ENCODE results near the gene SGMS1.
"Not testable (repeated sequence)": the region's sequence is repeated elsewhere in the genome, so short reads cannot be mapped to it uniquely, and the experiment has no call there.

SGMS1 gene

GRCh38 chr10:50554376-50554994, 69.3 kb downstream of the SGMS1 start:
- DNase-seq = no peak

- peak; percentile 19 for DNase-seq
Measured at GRCh38 chr10:50552771-50553535, 70.8 kb downstream of the SGMS1 start.

GRCh38 chr10:50552308-50552707, 71.4 kb downstream of the SGMS1 start:
- no peak for DNase-seq

GRCh38 chr10:50551894-50552293, 71.9 kb downstream of the SGMS1 start:
- no peak for DNase-seq

- DNase-seq = no peak
Measured at GRCh38 chr10:50550291-50550839, 73.4 kb downstream of the SGMS1 start.

GRCh38 chr10:50549186-50549585, 74.6 kb downstream of the SGMS1 start:
- not testable (repeated sequence) for DNase-seq

- not testable (repeated sequence) for DNase-seq
Measured at GRCh38 chr10:50548481-50548880, 75.3 kb downstream of the SGMS1 start.

- not testable (repeated sequence) for DNase-seq
Measured at GRCh38 chr10:50546287-50546686, 77.5 kb downstream of the SGMS1 start.

GRCh38 chr10:50545846-50546245, 77.9 kb downstream of the SGMS1 start:
- DNase-seq = no peak

- DNase-seq = no peak
Measured at GRCh38 chr10:50544857-50545429, 78.8 kb downstream of the SGMS1 start.

GRCh38 chr10:50544095-50544856, 79.5 kb downstream of the SGMS1 start:
- no peak for DNase-seq

GRCh38 chr10:50542871-50543270, 80.9 kb downstream of the SGMS1 start:
- no peak for DNase-seq

GRCh38 chr10:50541921-50542320, 81.8 kb downstream of the SGMS1 start:
- DNase-seq = no peak

- DNase-seq = no peak
Measured at GRCh38 chr10:50541317-50541716, 82.4 kb downstream of the SGMS1 start.

- no peak for DNase-seq
Measured at GRCh38 chr10:50540826-50541122, 83.0 kb downstream of the SGMS1 start.

GRCh38 chr10:50540069-50540825, 83.5 kb downstream of the SGMS1 start:
- no peak for DNase-seq

- DNase-seq = no peak
Measured at GRCh38 chr10:50538555-50539398, 85.0 kb downstream of the SGMS1 start.

- no peak for DNase-seq
Measured at GRCh38 chr10:50536617-50537240, 87.0 kb downstream of the SGMS1 start.

GRCh38 chr10:50534748-50535376, 88.9 kb downstream of the SGMS1 start:
- not testable (repeated sequence) for DNase-seq

GRCh38 chr10:50533296-50533695, 90.5 kb downstream of the SGMS1 start:
- no peak for DNase-seq

Data from CD4-positive, alpha-beta T cell treated with Interferon gamma for 1 hour (primary cell).